B cell (primary cell): ENCODE results near the gene TOM1L1. TPM values are rescaled to one million over a fixed set of nuclear protein-coding genes. Genes with fewer than 3 reads are reported as not detected.

Experiments used
- ATAC-seq: fragments of 200-7000 bp; cut with Tn5 transposase; one replicate; pipeline ENCODE4 v1.10.0; 2021; ENCODE audit warnings: low read depth, mild to moderate bottlenecking, moderate number of reproducible peaks, moderate library complexity
- CTCF ChIA-PET: fragments of 350-600 bp; sonication (Branson Sonifier 250); formaldehyde crosslinking; loops from one replicate; lab custom pipeline; 2021; ENCODE audit warnings: antibody characterized with exemption, inconsistent platforms; lab: Charles Lee
- POLR2A ChIA-PET: fragments of 350-600 bp; sonication (Branson Sonifier 250); formaldehyde crosslinking; loops from one replicate; lab custom pipeline; 2021; ENCODE audit warnings: antibody characterized with exemption; lab: Charles Lee
- DNase-seq: peaks from one replicate; pipeline ENCODE4 v3.0.0; 2013
- H2AFZ ChIP-seq: 2 replicates; pipeline ENCODE4 v1.6.1; 2012; ENCODE audit warnings: mild to moderate bottlenecking, low read depth, low read length; ENCODE audit not compliant: insufficient read depth, poor library complexity, severe bottlenecking
- H3K27ac ChIP-seq, 2 donors: 1 replicate in 1 of 2; 2 replicates in 1 of 2; pipeline ENCODE4 v1.5.1; 2012 to 2013; ENCODE audit warnings: low read length in 2 of 2, mild to moderate bottlenecking in 2 of 2, moderate library complexity in 1 of 2
- H3K27me3 ChIP-seq, 4 experiments: fragments of 200-600 bp in 1 of 4; sonication (generic) in 1 of 4; replicated peaks in 1 of 4; 1 replicate in 2 of 4; 2 replicates in 2 of 4; pipeline versions ENCODE4 v1.6.1 to v1.7.0; 2013 to 2016; ENCODE audit warnings: low read length in 3 of 4, mild to moderate bottlenecking in 2 of 4, mixed read lengths in 1 of 4, moderate library complexity in 1 of 4; ENCODE audit not compliant: insufficient read depth in 4 of 4, control insufficient read depth in 3 of 4; ENCODE audit errors: control extremely low read depth in 1 of 4
- H3K36me3 ChIP-seq, 2 experiments: replicated peaks in 1 of 2; 1 replicate in 1 of 2; 2 replicates in 1 of 2; pipeline versions ENCODE4 v1.6.1 to v1.7.1; 2013; ENCODE audit warnings: low read length in 1 of 2; ENCODE audit not compliant: insufficient read depth in 2 of 2, control insufficient read depth in 1 of 2; ENCODE audit errors: control extremely low read depth in 1 of 2, extremely low read depth in 1 of 2
- H3K4me1 ChIP-seq, 2 donors: fragments of 200-600 bp in 1 of 2; sonication (generic) in 1 of 2; 1 replicate in 1 of 2; 2 replicates in 1 of 2; pipeline versions ENCODE4 v1.5.1 to v1.6.1; 2013 to 2017; ENCODE audit warnings: low read length in 2 of 2; ENCODE audit not compliant: control insufficient read depth in 2 of 2, insufficient read depth in 2 of 2
- H3K4me2 ChIP-seq: replicated peaks from 2 replicates; pipeline ENCODE3; 2012; ENCODE audit warnings: mild to moderate bottlenecking, low read depth, low read length; ENCODE audit not compliant: poor library complexity, severe bottlenecking
- H3K4me3 ChIP-seq, 5 experiments: fragments of 200-600 bp in 1 of 5; sonication (generic) in 1 of 5; 1 replicate in 3 of 5; 2 replicates in 2 of 5; pipeline versions ENCODE4 v1.5.1 to v1.7.0; 2011 to 2016; ENCODE audit warnings: low read length in 4 of 5, mild to moderate bottlenecking in 4 of 5, low read depth in 2 of 5, control low read depth in 1 of 5, moderate library complexity in 1 of 5; ENCODE audit not compliant: insufficient read depth in 1 of 5; ENCODE audit errors: control extremely low read depth in 1 of 5, extremely low read depth in 1 of 5
- H3K79me2 ChIP-seq: fragments of 200-600 bp; sonication (generic); one replicate; pipeline ENCODE4 v1.6.0; 2016; ENCODE audit warnings: low read length; ENCODE audit not compliant: control insufficient read depth, insufficient read depth
- H3K9ac ChIP-seq: fragments of 200-600 bp; sonication (generic); 2 replicates; pipeline ENCODE4 v1.6.1; 2017; ENCODE audit warnings: mild to moderate bottlenecking, low read length, moderate library complexity
- H3K9me3 ChIP-seq, 3 donors: one replicate each; pipeline versions ENCODE4 v1.6.1 to v1.7.1; 2013; ENCODE audit warnings: low read length in 2 of 3; ENCODE audit not compliant: control insufficient read depth in 2 of 3, insufficient read depth in 1 of 3; ENCODE audit errors: control extremely low read depth in 1 of 3
- H4K20me1 ChIP-seq: 2 replicates; pipeline ENCODE4 v1.6.0; 2012; ENCODE audit warnings: mild to moderate bottlenecking, low read length; ENCODE audit not compliant: insufficient read depth, control insufficient read depth, poor library complexity, severe bottlenecking
- H3K27ac Mint-ChIP-seq: one replicate; pipeline ENCODE4 v1.8.0; 2021; ENCODE audit warnings: mixed read lengths
- H3K27me3 Mint-ChIP-seq: one replicate; pipeline ENCODE4 v1.8.0; 2021; ENCODE audit warnings: mixed read lengths
- H3K4me1 Mint-ChIP-seq: one replicate; pipeline ENCODE4 v1.8.0; 2021; ENCODE audit warnings: mixed read lengths
- H3K4me3 Mint-ChIP-seq: one replicate; pipeline ENCODE4 v1.8.0; 2021; ENCODE audit warnings: mixed read lengths
- H3K9me3 Mint-ChIP-seq: one replicate; pipeline ENCODE4 v1.8.0; 2022; ENCODE audit warnings: mixed read lengths; ENCODE audit not compliant: insufficient read depth
- CTCF ChIP-seq: fragments of 200-600 bp; IDR thresholded peaks from one replicate; pipeline ENCODE4 v1.8.0; 2022; ENCODE audit warnings: antibody characterized with exemption, mild to moderate bottlenecking
- EZH2 ChIP-seq: IDR thresholded peaks from 2 replicates; pipeline ENCODE4 v1.6.1; 2012; ENCODE audit warnings: borderline replicate concordance, low read depth, mild to moderate bottlenecking, moderate library complexity, low read length; ENCODE audit not compliant: insufficient read depth, poor library complexity, severe bottlenecking
- WGBS: methylation state at CpG from one replicate; pipeline ENCODE4 v1.1.5; 2013; ENCODE audit warnings: missing lambda C conversion rate; ENCODE audit not compliant: insufficient coverage; 5-methylcytosine and 5-hydroxymethylcytosine counted together
- intact Hi-C: fragments of 100-400 bp; cut with micrococcal nuclease; formaldehyde crosslinking; loops from one replicate; pipeline ENCODE4 v1.10.0; 2022
- polyA plus RNA-seq: library from polyadenylated mRNA; depleted of rRNA; stranded (reverse); fragments of >200 nt; gene quantifications from 2 replicates; pipeline ENCODE4 v1.2.3, GENCODE V29; 2012
- total RNA-seq, 2 donors: library from RNA; stranded (reverse); fragments of 120-200 nt in 1 of 2; gene quantifications; 1 replicate in 1 of 2; 2 replicates in 1 of 2; pipeline versions ENCODE4 v1.2.3 to v1.2.4, GENCODE V29; 2013 to 2022

The TOM1L1 gene
- total and polyA plus RNA-seq, 2 donors (not counting 1 experiment from before 2014, with no cell fraction given), result not detected

DNA sequence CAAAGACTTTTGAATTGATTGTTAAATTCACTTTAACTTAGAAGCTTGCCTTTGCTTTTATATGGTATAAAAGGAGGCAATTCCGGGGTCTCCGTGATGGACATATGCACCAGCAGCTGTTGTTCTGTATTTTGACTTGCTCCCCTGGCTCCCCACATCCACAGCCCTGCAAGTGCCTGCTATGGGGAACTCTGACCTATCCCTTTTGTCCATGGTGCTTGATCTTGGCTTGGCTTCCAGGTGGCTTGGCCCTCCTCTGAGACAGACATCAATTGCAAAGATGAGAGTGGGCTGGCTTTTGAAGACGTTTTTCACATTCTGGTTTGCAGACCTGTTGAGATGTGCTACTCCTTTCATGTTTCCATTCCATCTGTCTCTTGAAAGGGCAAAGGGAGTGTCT is 26.9 kb downstream of the TOM1L1 start:
- H3K9me3 ChIP-seq, result no peaks in the 10 kb centered on the region
- no peak overlapping the region for H3K4me2 ChIP-seq
- no peaks in the 10 kb centered on the region for H4K20me1 ChIP-seq
- H3K9me3 Mint-ChIP-seq, result no peaks in the 10 kb centered on the region
- ChIA-PET CTCF (no interaction called here), POLR2A (no interaction called here)
- intact Hi-C loops, result no loop called here
- no peak overlapping the region for H3K27ac ChIP-seq
- no peaks in the 10 kb centered on the region for H3K4me1 ChIP-seq
- H3K4me1 Mint-ChIP-seq, result no peaks in the 10 kb centered on the region
- DNase-seq (no peak), ATAC-seq (no peak)
- H3K9ac ChIP-seq, result no peak overlapping the region
- H3K4me3 ChIP-seq, result no peak overlapping the region
- H3K4me3 Mint-ChIP-seq, result no peak overlapping the region
- 83% methylated on average over 2 of the region's 3 CpGs for WGBS
- no peak overlapping the region for H2AFZ ChIP-seq
- H3K27me3 ChIP-seq, result peaks cover 0 to 4% (median 0%) of the 10 kb centered on the region in 4 experiments
- H3K27me3 Mint-ChIP-seq, result peaks cover 15% of the 10 kb centered on the region
- no peaks in the 10 kb centered on the region for H3K79me2 ChIP-seq
- TF ChIP-seq EZH2 (no peak), CTCF (no peak)
- no peak overlapping the region for H3K27ac Mint-ChIP-seq
- H3K36me3 ChIP-seq, result no peaks in the 10 kb centered on the region

GRCh38 chr17:54932711-54933110 is 32.1 kb downstream of the TOM1L1 start:
- Mint-ChIP-seq H3K4me3 (no peak overlapping the region), H3K9me3 (no peaks in the 10 kb centered on the region), H3K27ac (no peak overlapping the region), H3K27me3 (peaks cover 8% of the 10 kb centered on the region), H3K4me1 (no peaks in the 10 kb centered on the region)
- H3K9me3 ChIP-seq, result no peaks in the 10 kb centered on the region
- H3K9ac ChIP-seq, result no peak overlapping the region
- no CpG with 5 or more reads among the region's 1 CpG for WGBS
- no peaks in the 10 kb centered on the region for H4K20me1 ChIP-seq
- H3K36me3 ChIP-seq, result no peaks in the 10 kb centered on the region
- H3K4me2 ChIP-seq, result no peak overlapping the region
- no peak for ATAC-seq
- intact Hi-C loops, result no loop called here
- H3K27ac ChIP-seq, result no peak overlapping the region
- TF ChIP-seq CTCF (no peak), EZH2 (no peak)
- no peak overlapping the region for H2AFZ ChIP-seq
- no peaks in the 10 kb centered on the region for H3K79me2 ChIP-seq
- no peaks in the 10 kb centered on the region for H3K27me3 ChIP-seq
- POLR2A ChIA-PET, result no interaction called here
- DNase-seq, result no peak
- no peak overlapping the region for H3K4me3 ChIP-seq
- CTCF ChIA-PET, result no interaction called here
- no peaks in the 10 kb centered on the region for H3K4me1 ChIP-seq
